PC-9 (cell line): Measurements from ENCODE around the gene CNGA3.

Experiments used
- EZH2 ChIP-seq: fragments of 200-600 bp; sonication (generic); IDR thresholded peaks from 2 replicates; pipeline ENCODE4 v1.8.0; 2017; ENCODE audit warnings: antibody characterized with exemption, low read depth
- TF ChIP-seq, protein P1 (sequence below): fragments of 200-600 bp; sonication (generic); conservative IDR thresholded peaks from 2 replicates; pipeline ENCODE4 v1.6.1; 2017; ENCODE audit warnings: mixed run types, antibody characterized with exemption, mild to moderate bottlenecking, moderate library complexity

- TF ChIP-seq, protein P1, sequence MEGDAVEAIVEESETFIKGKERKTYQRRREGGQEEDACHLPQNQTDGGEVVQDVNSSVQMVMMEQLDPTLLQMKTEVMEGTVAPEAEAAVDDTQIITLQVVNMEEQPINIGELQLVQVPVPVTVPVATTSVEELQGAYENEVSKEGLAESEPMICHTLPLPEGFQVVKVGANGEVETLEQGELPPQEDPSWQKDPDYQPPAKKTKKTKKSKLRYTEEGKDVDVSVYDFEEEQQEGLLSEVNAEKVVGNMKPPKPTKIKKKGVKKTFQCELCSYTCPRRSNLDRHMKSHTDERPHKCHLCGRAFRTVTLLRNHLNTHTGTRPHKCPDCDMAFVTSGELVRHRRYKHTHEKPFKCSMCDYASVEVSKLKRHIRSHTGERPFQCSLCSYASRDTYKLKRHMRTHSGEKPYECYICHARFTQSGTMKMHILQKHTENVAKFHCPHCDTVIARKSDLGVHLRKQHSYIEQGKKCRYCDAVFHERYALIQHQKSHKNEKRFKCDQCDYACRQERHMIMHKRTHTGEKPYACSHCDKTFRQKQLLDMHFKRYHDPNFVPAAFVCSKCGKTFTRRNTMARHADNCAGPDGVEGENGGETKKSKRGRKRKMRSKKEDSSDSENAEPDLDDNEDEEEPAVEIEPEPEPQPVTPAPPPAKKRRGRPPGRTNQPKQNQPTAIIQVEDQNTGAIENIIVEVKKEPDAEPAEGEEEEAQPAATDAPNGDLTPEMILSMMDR: no peak
- no peak for TF ChIP-seq EZH2
These were observed 73.9 kb downstream of the CNGA3 start for GRCh38 chr2:98419977-98420725.
